GM10847 (cell line): Measurements from ENCODE around the gene CDKN1A.

ENCODE experiments used
- POLR2A ChIP-seq: IDR thresholded peaks from 2 replicates; pipeline ENCODE4 v1.6.1; 2011; ENCODE audit not compliant: insufficient read length; ENCODE audit errors: extremely low read depth

CDKN1A gene

DNA sequence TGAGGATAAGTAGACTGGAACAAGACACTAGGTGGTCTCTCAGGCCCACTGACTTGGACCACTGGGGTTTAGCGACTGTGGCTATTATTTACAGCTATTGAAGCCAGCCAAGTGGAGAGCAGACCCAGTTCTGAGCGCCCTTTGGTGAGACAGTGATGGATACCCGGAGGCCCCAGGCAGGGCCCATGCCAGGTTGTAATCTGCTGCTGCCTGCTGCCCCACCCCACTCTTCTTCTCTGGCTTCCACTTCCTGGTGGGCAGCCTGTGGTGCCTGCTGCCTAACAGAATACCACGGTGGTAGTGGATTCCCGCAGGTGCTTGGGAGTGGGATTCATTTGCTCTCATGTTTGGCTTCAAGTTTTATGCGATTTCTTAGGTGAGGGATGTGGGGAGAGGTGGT lies 19.7 kb downstream of the CDKN1A start:
- TF ChIP-seq POLR2A = no peak

GRCh38 chr6:36698871-36699271 lies 20.4 kb downstream of the CDKN1A start:
- no peak for TF ChIP-seq POLR2A

GRCh38 chr6:36699348-36699747 lies 20.8 kb downstream of the CDKN1A start:
- TF ChIP-seq POLR2A = no peak

DNA sequence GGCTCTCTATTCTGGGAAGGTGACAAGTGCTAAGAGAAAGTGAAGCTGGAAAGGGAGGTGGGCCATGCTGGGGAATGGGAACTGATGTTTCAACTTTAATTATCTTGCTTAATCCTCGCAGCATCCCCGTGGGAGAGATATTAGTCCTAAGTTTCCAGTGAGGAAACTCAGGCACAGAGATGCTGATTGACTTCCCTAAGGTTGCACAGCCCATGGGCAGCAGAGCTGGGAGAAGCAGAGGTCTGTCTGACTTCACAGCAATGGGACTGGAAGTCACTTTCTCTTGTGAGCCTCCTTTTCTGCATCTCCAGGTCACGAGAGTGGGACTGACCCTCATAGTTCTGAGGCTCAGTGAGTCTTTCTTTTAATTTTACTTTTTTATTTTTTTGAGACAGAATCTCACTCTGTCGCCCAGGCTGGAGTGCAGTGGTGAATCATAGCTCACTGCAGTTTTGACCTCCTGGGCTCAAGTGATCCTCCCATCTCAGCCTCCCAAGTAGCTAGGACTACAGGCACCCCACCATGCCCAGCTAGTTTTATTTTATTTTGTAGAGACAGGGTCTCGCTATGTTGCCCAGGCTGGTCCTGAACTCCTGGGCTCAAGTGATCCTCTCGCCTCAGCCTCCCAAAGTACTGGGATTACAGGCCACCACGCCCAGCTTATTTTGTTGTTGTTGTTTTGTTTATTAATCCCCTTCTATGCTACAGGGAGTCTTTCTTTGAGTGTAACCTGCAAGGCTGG lies 21.7 kb downstream of the CDKN1A start:
- no peak for TF ChIP-seq POLR2A

- TF ChIP-seq POLR2A = no peak
Observed at GRCh38 chr6:36700831-36701230, 22.3 kb downstream of the CDKN1A start.

DNA sequence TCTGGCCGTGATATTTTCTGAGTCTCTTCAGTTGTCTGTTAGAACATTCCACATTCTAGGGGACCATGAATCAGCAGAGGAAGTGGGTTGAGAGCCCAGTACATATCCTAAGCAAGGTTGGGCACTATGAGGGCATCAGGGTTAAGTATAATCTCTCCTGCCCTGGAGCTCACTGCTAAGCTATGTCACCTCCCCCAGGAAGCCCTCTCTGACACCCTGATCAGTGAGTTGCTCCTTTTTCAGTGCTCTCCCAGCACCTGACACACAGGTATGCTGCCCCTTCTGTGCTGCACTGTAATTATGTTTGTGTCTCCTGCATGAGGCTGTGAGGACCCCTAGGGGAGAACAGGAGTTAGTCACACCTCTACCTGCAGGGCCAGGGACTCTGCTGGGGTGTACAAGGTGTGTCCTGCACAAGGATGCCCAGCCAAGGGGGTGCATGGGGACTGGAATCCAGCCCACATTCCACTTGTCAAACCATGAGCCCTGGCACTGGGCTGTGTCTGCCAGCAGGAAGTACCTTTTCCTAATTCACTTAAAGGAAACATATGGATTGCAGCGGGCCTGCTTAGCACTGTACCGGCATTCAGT lies 23.0 kb downstream of the CDKN1A start:
- TF ChIP-seq POLR2A = no peak

GRCh38 chr6:36702656-36703055 lies 24.1 kb downstream of the CDKN1A start:
- no peak for TF ChIP-seq POLR2A

DNA sequence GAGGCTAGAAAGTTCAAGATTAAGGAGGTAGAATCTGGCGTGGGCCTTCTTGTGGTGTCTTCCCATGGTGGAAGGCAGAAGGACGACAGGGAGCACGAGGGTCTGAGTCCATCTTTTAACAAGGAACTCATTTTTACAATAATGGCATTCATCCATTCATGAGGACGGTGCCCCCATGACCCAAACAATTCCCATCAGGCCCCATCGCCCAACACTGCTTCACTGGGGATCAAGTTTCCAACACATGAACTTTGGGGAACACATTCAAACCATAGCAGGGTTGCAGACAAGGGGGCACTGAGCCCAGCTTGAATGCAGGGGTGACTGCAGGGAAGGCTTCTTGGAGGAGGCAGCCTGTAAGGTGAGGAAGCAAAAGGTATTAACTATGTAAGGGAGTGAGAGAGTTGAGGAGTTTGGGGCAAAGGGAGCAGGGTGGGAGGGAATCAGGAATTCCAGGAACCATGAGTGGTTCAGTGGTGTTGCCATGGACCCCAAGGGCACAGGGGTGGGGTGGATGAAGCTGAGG lies 24.6 kb downstream of the CDKN1A start:
- no peak for TF ChIP-seq POLR2A

DNA sequence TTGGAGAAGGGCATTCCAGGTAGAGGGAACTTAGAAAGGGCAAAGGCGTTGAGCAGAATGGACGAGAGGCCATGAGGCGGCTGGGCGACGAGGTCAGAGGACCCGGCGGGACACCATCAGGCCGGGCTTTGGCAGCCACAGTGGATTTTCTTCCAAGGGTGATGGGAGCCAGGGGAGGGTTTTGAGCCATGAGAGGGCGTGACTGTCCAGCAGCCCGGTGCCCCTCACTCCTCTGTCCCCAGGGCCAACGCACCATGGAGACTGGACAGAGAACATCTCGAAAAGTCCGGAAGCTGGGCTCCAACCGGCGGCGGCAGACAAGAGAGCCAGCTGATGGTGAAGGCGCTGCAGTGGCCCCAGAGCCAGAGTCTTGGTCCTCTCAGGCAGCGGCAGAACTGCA lies 25.5 kb downstream of the CDKN1A start:
- TF ChIP-seq POLR2A = no peak

DNA sequence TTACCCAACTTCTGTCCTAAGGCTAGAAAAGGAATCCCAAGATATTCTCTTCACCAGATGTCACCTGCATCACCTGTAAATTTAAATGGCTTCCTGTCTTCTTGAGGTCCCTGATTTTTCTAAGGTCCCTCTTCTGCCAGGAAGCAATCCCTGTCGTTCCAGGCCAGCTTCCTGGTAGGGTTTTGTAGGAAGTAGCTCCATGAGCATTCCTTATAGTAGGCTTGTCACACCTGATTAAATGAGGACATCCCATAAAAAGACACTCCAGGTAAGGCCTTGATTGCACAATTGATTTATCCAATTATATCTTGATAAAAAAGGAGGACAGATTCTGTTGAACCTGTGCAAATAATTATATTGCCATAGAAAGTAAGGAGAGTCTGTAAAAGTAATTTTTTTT lies 27.8 kb downstream of the CDKN1A start:
- no peak for TF ChIP-seq POLR2A

GRCh38 chr6:36712816-36713215 lies 34.3 kb downstream of the CDKN1A start:
- TF ChIP-seq POLR2A = no peak

GRCh38 chr6:36713846-36714245 lies 35.3 kb downstream of the CDKN1A start:
- TF ChIP-seq POLR2A = no peak

- TF ChIP-seq POLR2A = no peak
Observed at GRCh38 chr6:36714511-36714910, 36.0 kb downstream of the CDKN1A start.

- no peak for TF ChIP-seq POLR2A
Observed at GRCh38 chr6:36715469-36715868, 37.0 kb downstream of the CDKN1A start.

GRCh38 chr6:36716476-36717093 lies 38.1 kb downstream of the CDKN1A start:
- no peak for TF ChIP-seq POLR2A

DNA sequence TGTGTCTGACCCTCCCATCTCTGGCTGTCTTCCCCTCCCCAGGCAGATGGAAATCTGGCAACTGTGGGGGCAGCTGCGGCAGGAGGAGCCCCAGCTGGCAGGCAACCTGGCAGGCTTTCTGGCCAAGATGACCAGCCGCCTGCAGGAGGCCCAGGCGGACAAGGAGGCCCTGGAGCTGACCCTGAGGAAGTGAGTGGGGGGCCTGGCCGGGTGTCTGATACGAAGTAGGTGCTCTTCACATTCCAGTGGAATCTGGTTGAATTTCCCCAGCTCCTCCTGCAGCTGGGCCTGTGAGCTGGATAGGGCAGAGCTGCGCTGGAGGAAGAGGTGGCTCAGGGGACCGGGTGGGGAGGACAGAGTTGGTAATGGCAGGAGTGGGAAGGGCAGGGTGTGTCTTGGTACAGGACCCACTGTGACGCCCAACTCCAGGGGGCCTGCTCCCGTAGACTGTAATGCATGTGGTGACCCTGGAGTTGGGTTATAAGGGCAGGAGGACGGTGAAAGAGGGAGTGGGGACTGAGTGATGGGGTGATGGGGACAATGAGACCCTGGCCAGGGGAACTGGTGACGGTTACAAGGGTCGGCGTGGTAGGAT lies 38.8 kb downstream of the CDKN1A start:
- no peak for TF ChIP-seq POLR2A
